Activated T-helper 2 cell treated with anti-CD3 and anti-CD28 coated beads, Interferon-gamma antibody, Interleukin-2, Interleukin-4, amounts not matched to agents 10 μg/mL and 5 μg/mL and 100 μg/mL, durations not matched to agents 14 hours and 24 hours and 36 hours (primary cell): Measurements from ENCODE around the gene ATRAID. TPM values are rescaled to one million over a fixed set of nuclear protein-coding genes. Genes with fewer than 3 reads are reported as not detected.
A peak's percentile ranks its signal among the peaks of the same experiment; 100 is the strongest.

Source experiments
- DNase-seq: peaks from one replicate; pipeline ENCODE4 v3.0.0; 2021; ENCODE audit warnings: low spot score
- H3K27ac Mint-ChIP-seq: one replicate; pipeline ENCODE4 v1.8.0; 2021; ENCODE audit warnings: mixed read lengths
- H3K27me3 Mint-ChIP-seq: one replicate; pipeline ENCODE4 v1.8.0; 2021; ENCODE audit warnings: low read depth, mixed read lengths
- H3K36me3 Mint-ChIP-seq: one replicate; pipeline ENCODE4 v1.8.0; 2021; ENCODE audit warnings: low read depth, mixed read lengths
- H3K4me1 Mint-ChIP-seq: one replicate; pipeline ENCODE4 v1.8.0; 2021; ENCODE audit warnings: low read depth, mixed read lengths
- H3K4me3 Mint-ChIP-seq: one replicate; pipeline ENCODE4 v1.8.0; 2021; ENCODE audit warnings: low read depth, mild to moderate bottlenecking, moderate library complexity, mixed read lengths
- H3K9me3 Mint-ChIP-seq: one replicate; pipeline ENCODE4 v1.8.0; 2021; ENCODE audit warnings: mixed read lengths
- intact Hi-C: fragments of 100-400 bp; cut with micrococcal nuclease; formaldehyde crosslinking; loops from one replicate; pipeline ENCODE4 v1.15.1; 2023
- total RNA-seq: library from RNA; stranded (reverse); gene quantifications from 2 replicates; pipeline ENCODE4 v1.2.3, GENCODE V29; 2022

ATRAID gene
- total RNA-seq, 1 donor from 2014 or later = 114 TPM

- intact Hi-C loops = loop anchor here (1.0 to 5.0 kb wide), 2 partner anchors 15 to 37 kb away; no protein-coding TSS in a partner anchor
- H3K9me3 Mint-ChIP-seq = no peaks in the 10 kb centered on the region
Measured at GRCh38 chr2:27264753-27265535, 53.1 kb downstream of the ATRAID start.

DNA sequence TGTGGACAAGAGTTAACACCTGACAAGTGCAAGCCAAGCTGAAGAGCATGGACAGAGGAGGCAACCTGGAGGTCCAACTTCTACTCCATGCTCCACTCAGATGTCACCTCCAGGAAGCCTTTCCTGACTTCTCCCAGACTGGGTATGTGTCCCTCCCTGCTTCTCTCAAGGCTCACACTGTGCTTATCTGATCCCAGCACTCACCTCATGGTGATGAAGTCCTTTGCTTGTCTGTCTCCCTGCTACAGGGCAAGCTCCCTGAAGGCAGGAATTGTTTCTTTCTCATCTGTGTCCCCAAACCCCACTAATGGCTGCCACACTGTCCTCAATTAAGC is 53.7 kb downstream of the ATRAID start:
- H3K27ac Mint-ChIP-seq = no peak overlapping the region
- peak overlapping the region; percentile 37 for H3K4me3 Mint-ChIP-seq
- H3K4me1 Mint-ChIP-seq = peaks cover 18% of the 10 kb centered on the region
- no peaks in the 10 kb centered on the region for H3K9me3 Mint-ChIP-seq
- intact Hi-C loops = no loop called here
- H3K27me3 Mint-ChIP-seq = peaks cover 42% of the 10 kb centered on the region
- DNase-seq = no peak
- H3K36me3 Mint-ChIP-seq = no peaks in the 10 kb centered on the region

More at GRCh38 chr2:27264753-27265535, 53.1 kb downstream of the ATRAID start:
- Mint-ChIP-seq H3K4me1 (peaks cover 18% of the 10 kb centered on the region), H3K36me3 (no peaks in the 10 kb centered on the region), H3K4me3 (peak overlapping the region; percentile 60), H3K27ac (no peak overlapping the region), H3K27me3 (peaks cover 42% of the 10 kb centered on the region)
- DNase-seq = peak; percentile 24

Other genes starting within 250 kb of the ATRAID start
- gene MAPRE3, start 241.4 kb upstream of the ATRAID start, total RNA-seq = 1.8 and 2.2 TPM in 2 replicates
- gene TMEM214, start 179.1 kb upstream of the ATRAID start, total RNA-seq = 96.3 and 102 TPM in 2 replicates
- gene AGBL5, start 160.4 kb upstream of the ATRAID start, total RNA-seq = 12.5 and 13.8 TPM in 2 replicates
- 330 and 341 TPM in 2 replicates for gene OST4, start 140.4 kb upstream of the ATRAID start, total RNA-seq
- gene EMILIN1, start 133.4 kb upstream of the ATRAID start, total RNA-seq = 0.87 and 0.94 TPM in 2 replicates
- gene KHK, start 125.3 kb upstream of the ATRAID start, total RNA-seq = 12.3 and 13.4 TPM in 2 replicates
- 8.1 and 9.0 TPM in 2 replicates for gene CGREF1, start 92.9 kb upstream of the ATRAID start, total RNA-seq
- gene ABHD1, start 88.2 kb upstream of the ATRAID start, total RNA-seq = 1.2 and 1.5 TPM in 2 replicates
- 79.8 and 82.6 TPM in 2 replicates for gene PREB, start 77.4 kb upstream of the ATRAID start, total RNA-seq
- not detected in 2 replicates for gene PRR30, start 72.6 kb upstream of the ATRAID start, total RNA-seq
- not detected in 2 replicates for gene TCF23, start 63.0 kb upstream of the ATRAID start, total RNA-seq
- 70.7 and 73.9 TPM in 2 replicates for gene SLC5A6, start 227 bp downstream of the ATRAID start, total RNA-seq
- gene CAD, start 5.3 kb downstream of the ATRAID start, total RNA-seq = 141 and 146 TPM in 2 replicates
- gene SLC30A3, start 51.0 kb downstream of the ATRAID start, total RNA-seq = 1.7 and 1.9 TPM in 2 replicates
- not detected in 2 replicates for gene DNAJC5G, start 63.4 kb downstream of the ATRAID start, total RNA-seq
- gene TRIM54, start 70.4 kb downstream of the ATRAID start, total RNA-seq = 0.21 and 0.25 TPM in 2 replicates
- gene UCN, start 96.4 kb downstream of the ATRAID start, total RNA-seq = 0.94 and 1.3 TPM in 2 replicates
- gene MPV17, start 111.1 kb downstream of the ATRAID start, total RNA-seq = 80.4 and 82.6 TPM in 2 replicates
- 65.8 and 66.9 TPM in 2 replicates for gene GTF3C2, start 144.7 kb downstream of the ATRAID start, total RNA-seq
- 43.4 and 44.8 TPM in 2 replicates for gene EIF2B4, start 158.3 kb downstream of the ATRAID start, total RNA-seq
- gene SNX17, start 158.6 kb downstream of the ATRAID start, total RNA-seq = 117 and 120 TPM in 2 replicates
- 11.7 and 12.8 TPM in 2 replicates for gene ZNF513, start 168.7 kb downstream of the ATRAID start, total RNA-seq
- 159 and 163 TPM in 2 replicates for gene PPM1G, start 197.6 kb downstream of the ATRAID start, total RNA-seq
- 98.0 and 106 TPM in 2 replicates for gene NRBP1, start 216.6 kb downstream of the ATRAID start, total RNA-seq
- 6.2 and 7.5 TPM in 2 replicates for gene KRTCAP3, start 230.3 kb downstream of the ATRAID start, total RNA-seq